ENCODE results near the gene TECRL. TPM values are rescaled to one million over a fixed set of nuclear protein-coding genes. Genes with fewer than 3 reads are reported as not detected.
A peak's percentile ranks its signal among the peaks of the same experiment; 100 is the strongest.

TECRL gene
- total and polyA plus RNA-seq, 2 experiments from 2014 or later, result 358 to 494 TPM

GRCh38 chr4:64272432-64272831, 136.8 kb downstream of the TECRL start:
- Histone ChIP-seq H3K9me3 (ENCODE audit: low read depth) (no peaks in the 10 kb centered on the region), H3K27ac (peak overlapping the region; percentile 79), H3K4me3 (no peak overlapping the region), H3K36me3 (peaks cover 17% of the 10 kb centered on the region), H3K4me1 (ENCODE audit: low read depth) (peaks cover 32% of the 10 kb centered on the region), H3K27me3 (no peaks in the 10 kb centered on the region)
- DNase-seq (ENCODE audit: low read depth in 1 of 2, low spot score in 1 of 2), result no peak
- TF ChIP-seq, protein P1, sequence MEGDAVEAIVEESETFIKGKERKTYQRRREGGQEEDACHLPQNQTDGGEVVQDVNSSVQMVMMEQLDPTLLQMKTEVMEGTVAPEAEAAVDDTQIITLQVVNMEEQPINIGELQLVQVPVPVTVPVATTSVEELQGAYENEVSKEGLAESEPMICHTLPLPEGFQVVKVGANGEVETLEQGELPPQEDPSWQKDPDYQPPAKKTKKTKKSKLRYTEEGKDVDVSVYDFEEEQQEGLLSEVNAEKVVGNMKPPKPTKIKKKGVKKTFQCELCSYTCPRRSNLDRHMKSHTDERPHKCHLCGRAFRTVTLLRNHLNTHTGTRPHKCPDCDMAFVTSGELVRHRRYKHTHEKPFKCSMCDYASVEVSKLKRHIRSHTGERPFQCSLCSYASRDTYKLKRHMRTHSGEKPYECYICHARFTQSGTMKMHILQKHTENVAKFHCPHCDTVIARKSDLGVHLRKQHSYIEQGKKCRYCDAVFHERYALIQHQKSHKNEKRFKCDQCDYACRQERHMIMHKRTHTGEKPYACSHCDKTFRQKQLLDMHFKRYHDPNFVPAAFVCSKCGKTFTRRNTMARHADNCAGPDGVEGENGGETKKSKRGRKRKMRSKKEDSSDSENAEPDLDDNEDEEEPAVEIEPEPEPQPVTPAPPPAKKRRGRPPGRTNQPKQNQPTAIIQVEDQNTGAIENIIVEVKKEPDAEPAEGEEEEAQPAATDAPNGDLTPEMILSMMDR (IDR thresholded peaks at IDR 0.05; ENCODE audit: low read depth, low read length), result no peak

DNA sequence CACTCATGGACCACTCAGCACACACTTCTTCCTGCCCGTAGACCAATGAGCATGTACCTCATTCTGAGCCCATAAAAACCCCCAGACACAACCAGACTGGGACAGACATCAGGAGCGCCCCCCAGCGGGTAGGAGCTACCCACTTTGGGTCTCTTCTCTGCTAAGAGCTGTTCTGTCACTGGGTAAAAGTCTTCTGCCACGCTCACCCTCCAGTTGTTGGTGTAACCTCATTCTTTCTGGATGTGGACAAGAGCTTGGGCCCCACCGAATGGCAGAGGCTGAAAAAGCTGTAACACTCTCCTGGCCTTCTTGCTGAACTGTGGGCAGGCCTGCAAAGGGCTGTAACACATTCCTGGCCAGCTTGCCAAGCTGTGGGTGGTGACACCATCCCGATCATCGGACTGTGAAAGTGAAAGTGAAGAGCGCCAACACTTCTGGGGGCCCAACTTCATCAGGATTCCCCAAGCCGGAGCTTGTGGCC, 137.6 kb downstream of the TECRL start:
- Histone ChIP-seq H3K4me3 (no peak overlapping the region), H3K27me3 (no peaks in the 10 kb centered on the region), H3K27ac (peak overlapping the region; percentile 79), H3K9me3 (ENCODE audit: low read depth) (no peaks in the 10 kb centered on the region), H3K4me1 (ENCODE audit: low read depth) (peaks cover 32% of the 10 kb centered on the region), H3K36me3 (peaks cover 14% of the 10 kb centered on the region)
- TF ChIP-seq, protein P1 (IDR thresholded peaks at IDR 0.05; ENCODE audit: low read depth, low read length), result no peak
- DNase-seq (ENCODE audit: low read depth in 1 of 2, low spot score in 1 of 2), result peak in 1 of 2 donors; percentile 44

GRCh38 chr4:64266669-64267068, 142.6 kb downstream of the TECRL start:
- no peak overlapping the region for H3K4me3 ChIP-seq
- DNase-seq (ENCODE audit: low read depth in 1 of 2, low spot score in 1 of 2), result no peak

GRCh38 chr4:64266263-64266662, 143.0 kb downstream of the TECRL start:
- Histone ChIP-seq H3K27ac (no peak overlapping the region), H3K27me3 (no peaks in the 10 kb centered on the region), H3K9me3 (ENCODE audit: low read depth) (no peaks in the 10 kb centered on the region), H3K4me1 (ENCODE audit: low read depth) (peaks cover 25% of the 10 kb centered on the region), H3K4me3 (no peak overlapping the region), H3K36me3 (no peaks in the 10 kb centered on the region)
- TF ChIP-seq, protein P1 (IDR thresholded peaks at IDR 0.05; ENCODE audit: low read depth, low read length), result no peak
- DNase-seq (ENCODE audit: low read depth in 1 of 2, low spot score in 1 of 2), result peak in 1 of 2 donors; percentile 33

More at GRCh38 chr4:64266669-64267068, 142.6 kb downstream of the TECRL start:
- H3K27ac ChIP-seq, result no peak overlapping the region
- peaks cover 29% of the 10 kb centered on the region for H3K4me1 ChIP-seq (ENCODE audit: low read depth)
- TF ChIP-seq, protein P1 (IDR thresholded peaks at IDR 0.05; ENCODE audit: low read depth, low read length), result no peak
- no peaks in the 10 kb centered on the region for H3K27me3 ChIP-seq
- H3K36me3 ChIP-seq, result no peaks in the 10 kb centered on the region
- no peaks in the 10 kb centered on the region for H3K9me3 ChIP-seq (ENCODE audit: low read depth)

DNA sequence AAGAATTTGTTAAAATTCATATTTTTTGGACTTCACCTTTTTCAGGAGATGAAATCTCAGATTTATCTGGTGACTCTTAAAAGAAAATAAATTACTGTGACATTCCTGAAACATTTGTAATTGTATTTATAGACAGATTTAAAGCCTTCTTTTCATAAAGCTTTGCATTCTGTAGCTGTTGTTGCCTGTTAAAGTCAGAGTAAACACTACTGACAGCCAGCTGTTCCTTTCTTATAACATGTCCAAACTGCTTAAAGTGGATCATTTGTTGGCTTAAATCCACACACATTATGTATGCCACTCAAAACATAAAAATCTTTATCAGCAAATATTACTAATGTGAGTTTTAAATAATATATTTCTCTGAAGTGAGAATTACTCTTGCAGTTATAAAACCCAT, 157.5 kb downstream of the TECRL start:
- Histone ChIP-seq H3K27ac (no peak overlapping the region), H3K27me3 (no peaks in the 10 kb centered on the region)

More for the DNA sequence above, 157.5 kb downstream of the TECRL start:
- no peaks in the 10 kb centered on the region for H3K9me3 ChIP-seq (ENCODE audit: low read depth)
- H3K4me1 ChIP-seq (ENCODE audit: low read depth), result no peaks in the 10 kb centered on the region
- H3K4me3 ChIP-seq, result no peak overlapping the region
- no peak for DNase-seq (ENCODE audit: low read depth in 1 of 2, low spot score in 1 of 2)
- no peaks in the 10 kb centered on the region for H3K36me3 ChIP-seq
- TF ChIP-seq, protein P1 (IDR thresholded peaks at IDR 0.05; ENCODE audit: low read depth, low read length), result no peak

Measured in cardiac muscle cell (in vitro differentiated cells and primary cell).